WTC11 (cell line): ENCODE data around the gene HINT3.

Experiments
- ATF2 ChIP-seq: sonication (generic); formaldehyde crosslinking; IDR thresholded peaks from 2 replicates; pipeline ENCODE4 v1.8.1; 2022; ENCODE audit warnings: low read depth, missing genetic modification reagents, borderline replicate concordance
- CTCF ChIP-seq: fragments of 200-600 bp; IDR thresholded peaks from 2 replicates; pipeline ENCODE4 v1.8.0; 2022; ENCODE audit warnings: antibody characterized with exemption
- ESRRA ChIP-seq: sonication (generic); formaldehyde crosslinking; IDR thresholded peaks from 2 replicates; pipeline ENCODE4 v1.8.1; 2022; ENCODE audit warnings: mild to moderate bottlenecking, missing genetic modification reagents, borderline replicate concordance
- ETV6 ChIP-seq: sonication (generic); formaldehyde crosslinking; IDR thresholded peaks from 2 replicates; pipeline ENCODE4 v1.8.1; 2022; ENCODE audit warnings: mild to moderate bottlenecking, missing genetic modification reagents
- FOXK1 ChIP-seq: sonication (generic); formaldehyde crosslinking; IDR thresholded peaks from 2 replicates; pipeline ENCODE4 v1.8.0; 2022; ENCODE audit warnings: mild to moderate bottlenecking, moderate library complexity, missing genetic modification reagents
- FOXP4 ChIP-seq: sonication (generic); formaldehyde crosslinking; IDR thresholded peaks from 2 replicates; pipeline ENCODE4 v1.8.0; 2022; ENCODE audit warnings: mild to moderate bottlenecking, missing genetic modification reagents
- IRF2 ChIP-seq: sonication (generic); formaldehyde crosslinking; IDR thresholded peaks from 2 replicates; pipeline ENCODE4 v1.8.0; 2022; ENCODE audit warnings: low read depth, missing genetic modification reagents, borderline replicate concordance
- RELA ChIP-seq: sonication (generic); formaldehyde crosslinking; IDR thresholded peaks from 2 replicates; pipeline ENCODE4 v1.8.1; 2022; ENCODE audit warnings: missing genetic modification reagents, mild to moderate bottlenecking, borderline replicate concordance
- TEAD4 ChIP-seq: sonication (generic); formaldehyde crosslinking; IDR thresholded peaks from 2 replicates; pipeline ENCODE4 v1.8.0; 2022; ENCODE audit warnings: mild to moderate bottlenecking, missing genetic modification reagents
- ZNF121 ChIP-seq: sonication (generic); formaldehyde crosslinking; IDR thresholded peaks from 2 replicates; pipeline ENCODE4 v1.8.0; 2023; ENCODE audit warnings: missing genetic modification reagents
- ZSCAN18 ChIP-seq: fragments of 250-450 bp; sonication (Bioruptor Pico); IDR thresholded peaks from 2 replicates; pipeline ENCODE4 v2.1.2; 2022; ENCODE audit warnings: mild to moderate bottlenecking, moderate library complexity
- TF ChIP-seq, protein P1 (sequence below): fragments of 250-450 bp; sonication (Bioruptor Pico); conservative IDR thresholded peaks from 2 replicates; pipeline ENCODE4 v1.9.0; 2021; ENCODE audit warnings: mild to moderate bottlenecking
- TF ChIP-seq, protein P2 (sequence below): sonication (generic); formaldehyde crosslinking; IDR thresholded peaks from 2 replicates; pipeline ENCODE4 v1.8.0; 2022; ENCODE audit warnings: mild to moderate bottlenecking, missing genetic modification reagents

GRCh38 chr6:125991653-125992052 lies 35.1 kb downstream of the HINT3 start:
- TF ChIP-seq CTCF = no peak
- no peak for TF ChIP-seq TEAD4 (CRISPR knock-in tag)
- no peak for TF ChIP-seq IRF2
- TF ChIP-seq ETV6 (CRISPR knock-in tag) = no peak
- TF ChIP-seq, protein P1, sequence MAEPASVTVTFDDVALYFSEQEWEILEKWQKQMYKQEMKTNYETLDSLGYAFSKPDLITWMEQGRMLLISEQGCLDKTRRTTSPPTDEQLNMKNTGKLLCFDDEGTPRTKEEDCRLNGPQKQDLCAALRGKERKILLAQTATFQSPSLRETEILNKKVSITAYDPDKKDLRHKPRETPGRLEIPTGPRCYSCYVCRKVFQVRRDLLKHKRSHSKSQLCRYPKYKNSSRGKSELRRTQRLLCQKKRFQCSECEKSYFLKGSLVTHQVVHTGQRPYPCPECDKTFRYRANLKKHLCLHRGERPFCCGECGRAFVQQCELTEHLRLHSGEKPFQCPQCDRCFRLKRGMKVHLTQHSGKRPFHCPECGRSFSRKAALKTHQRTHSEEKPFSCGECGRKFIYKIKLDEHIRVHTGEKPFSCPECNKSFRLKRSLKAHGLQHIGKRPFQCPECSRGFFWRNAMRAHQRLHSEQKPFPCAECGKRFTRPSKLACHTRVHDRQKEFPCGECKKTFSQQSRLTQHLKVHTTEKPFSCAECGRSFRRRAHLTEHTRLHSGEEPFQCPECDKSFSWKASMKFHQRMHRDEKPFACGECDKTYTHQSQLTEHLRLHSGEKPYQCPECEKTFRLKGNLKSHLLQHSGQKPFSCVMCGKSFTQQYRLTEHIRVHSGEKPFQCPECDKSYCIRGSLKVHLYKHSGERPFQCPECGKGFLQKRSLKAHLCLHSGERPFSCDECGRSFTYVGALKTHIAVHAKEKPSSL (CRISPR knock-in tag) = no peak
- TF ChIP-seq ESRRA (CRISPR knock-in tag) = no peak
- no peak for TF ChIP-seq ZSCAN18
- TF ChIP-seq ATF2 (CRISPR knock-in tag) = no peak
- no peak for TF ChIP-seq ZNF121
- no peak for TF ChIP-seq FOXK1 (CRISPR knock-in tag)
- TF ChIP-seq, protein P2, sequence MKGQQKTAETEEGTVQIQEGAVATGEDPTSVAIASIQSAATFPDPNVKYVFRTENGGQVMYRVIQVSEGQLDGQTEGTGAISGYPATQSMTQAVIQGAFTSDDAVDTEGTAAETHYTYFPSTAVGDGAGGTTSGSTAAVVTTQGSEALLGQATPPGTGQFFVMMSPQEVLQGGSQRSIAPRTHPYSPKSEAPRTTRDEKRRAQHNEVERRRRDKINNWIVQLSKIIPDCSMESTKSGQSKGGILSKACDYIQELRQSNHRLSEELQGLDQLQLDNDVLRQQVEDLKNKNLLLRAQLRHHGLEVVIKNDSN = no peak
- TF ChIP-seq RELA = no peak
- TF ChIP-seq FOXP4 (CRISPR knock-in tag) = no peak
